K562 (cell line): ENCODE results near the gene FCER2. TPM values are rescaled to one million over a fixed set of nuclear protein-coding genes. Genes with fewer than 3 reads are reported as not detected.

Experiments used
- ATAC-seq: fragments of 200-7000 bp; cut with Tn5 transposase; 3 replicates; pipeline ENCODE4 v1.9.1; 2020; ENCODE audit warnings: moderate library complexity
- BruUV-seq: library from RNA; stranded (reverse); fragments of 400-500 nt; replicated peaks from 2 replicates; lab custom pipeline; 2021; lab: Mats Ljungman, UMichigan
- CTCF ChIA-PET: fragments of 300-600 bp; formaldehyde crosslinking; extraction: SDS; loops from one replicate; lab custom pipeline; 2021; ENCODE audit warnings: low intra/inter-chr PET ratio; lab: Yijun Ruan, JAX
- POLR2A ChIA-PET: fragments of 300-600, 350-650 bp; sonication (Branson Sonifier 250); formaldehyde crosslinking; extraction: SDS; loops from one replicate; lab custom pipeline; 2021; ENCODE audit warnings: antibody characterized with exemption, inconsistent platforms; lab: Yijun Ruan, JAX
- DNase-seq, 4 experiments: peaks; one replicate each; pipeline versions ENCODE4 v3.0.0 to v3.0.0-alpha.2; 2011 to 2018; ENCODE audit warnings: low spot score in 3 of 4, mixed read lengths in 3 of 4; ENCODE audit errors: extremely low read depth in 1 of 4
- FAIRE-seq: peaks from 2 replicates; lab custom pipeline; 2011; peaks lifted over from hg19 to GRCh38; lab: Jason Lieb, UNC
- H2AFZ ChIP-seq: 2 replicates; pipeline ENCODE4 v1.6.0; 2011; ENCODE audit warnings: low read depth, low read length, control low read depth, inconsistent platforms
- H3K27ac ChIP-seq: fragments of 200-600 bp; 3 replicates; pipeline ENCODE4 v1.8.0; 2011; ENCODE audit warnings: low read depth, mild to moderate bottlenecking, control low read depth, inconsistent platforms, low read length, moderate library complexity, mixed read lengths; ENCODE audit errors: extremely low read depth
- H3K27me3 ChIP-seq, 2 experiments: fragments of 300-600 bp in 1 of 2; 2 replicates in 1 of 2; 3 replicates in 1 of 2; pipeline versions ENCODE4 v1.6.0 to v1.8.0; 2011; ENCODE audit warnings: inconsistent platforms in 2 of 2, low read length in 2 of 2, mild to moderate bottlenecking in 1 of 2, mixed read lengths in 1 of 2, moderate library complexity in 1 of 2; ENCODE audit not compliant: control insufficient read depth in 2 of 2, insufficient read depth in 2 of 2
- H3K36me3 ChIP-seq: fragments of 300-600 bp; 3 replicates; pipeline ENCODE4 v1.8.0; 2011; ENCODE audit warnings: mild to moderate bottlenecking, low read length, inconsistent platforms; ENCODE audit not compliant: control insufficient read depth, insufficient read depth
- H3K4me1 ChIP-seq, 2 experiments: fragments of 200-600 bp in 1 of 2; replicated peaks in 1 of 2; 2 replicates in 1 of 2; 3 replicates in 1 of 2; pipeline versions ENCODE4 v1.5.1 to v1.8.0; 2011; ENCODE audit warnings: inconsistent platforms in 2 of 2, low read length in 2 of 2, mild to moderate bottlenecking in 1 of 2, mixed read lengths in 1 of 2, moderate library complexity in 1 of 2; ENCODE audit not compliant: control insufficient read depth in 2 of 2, insufficient read depth in 2 of 2
- H3K4me2 ChIP-seq: 2 replicates; pipeline ENCODE4 v1.6.1; 2011; ENCODE audit warnings: low read length, control low read depth, inconsistent platforms, mixed read lengths; ENCODE audit not compliant: insufficient read depth
- H3K4me3 ChIP-seq: fragments of 200-600 bp; sonication (generic), shearing (Covaris generic); 2 replicates; pipeline ENCODE4 v1.5.1; 2016; ENCODE audit warnings: control low read depth, inconsistent platforms
- H3K79me2 ChIP-seq: fragments of 200-600 bp; 3 replicates; pipeline ENCODE4 v1.8.0; 2011; ENCODE audit warnings: low read length, inconsistent platforms; ENCODE audit not compliant: control insufficient read depth, insufficient read depth
- H3K9ac ChIP-seq, 2 experiments: 2 replicates each; pipeline versions ENCODE4 v1.6.0 to v1.6.1; 2011; ENCODE audit warnings: low read depth in 2 of 2, low read length in 2 of 2, control low read depth in 1 of 2, inconsistent platforms in 1 of 2, mild to moderate bottlenecking in 1 of 2, mixed read lengths in 1 of 2; ENCODE audit not compliant: insufficient read depth in 1 of 2
- H3K9me1 ChIP-seq: one replicate; pipeline ENCODE4 v1.6.0; 2011; ENCODE audit warnings: inconsistent platforms, mild to moderate bottlenecking, low read length, moderate library complexity; ENCODE audit not compliant: control insufficient read depth, insufficient read depth
- H3K9me3 ChIP-seq: replicated peaks from 2 replicates; pipeline ENCODE4 v1.5.1; 2011; ENCODE audit warnings: low read depth, low read length, inconsistent platforms; ENCODE audit not compliant: control insufficient read depth, insufficient read depth
- H4K20me1 ChIP-seq: replicated peaks from 2 replicates; pipeline ENCODE4 v1.6.1; 2011; ENCODE audit warnings: low read length, inconsistent platforms, mixed read lengths; ENCODE audit not compliant: control insufficient read depth, insufficient read depth
- AFF1 ChIP-seq, 2 experiments: fragments of 450-650 bp; IDR thresholded peaks; 2 replicates each; pipeline ENCODE4 v1.6.1; 2018; ENCODE audit warnings: mild to moderate bottlenecking in 2 of 2, low read depth in 1 of 2; ENCODE audit not compliant: partially characterized antibody in 2 of 2
- BCOR ChIP-seq: fragments of 450-650 bp; IDR thresholded peaks from 2 replicates; pipeline ENCODE4 v1.6.1; 2016
- CBX8 ChIP-seq: fragments of 200-600 bp; sonication (generic); IDR thresholded peaks from 2 replicates; pipeline ENCODE4 v1.6.1; 2012; ENCODE audit warnings: borderline replicate concordance, mixed run types, low read depth, mild to moderate bottlenecking, moderate library complexity, mixed read lengths, low read length, control low read depth, inconsistent platforms; ENCODE audit not compliant: poor library complexity, severe bottlenecking; ENCODE audit errors: extremely low read depth
- CHD4 ChIP-seq: fragments of 200-600 bp; sonication (generic); IDR thresholded peaks from 3 replicates; pipeline ENCODE4 v1.6.1; 2012; ENCODE audit warnings: low read depth, mild to moderate bottlenecking, mixed read lengths, low read length, inconsistent platforms; ENCODE audit not compliant: insufficient read depth, insufficient replicate concordance, poor library complexity, severe bottlenecking
- DLX4 ChIP-seq: fragments of 250-450 bp; sonication (Bioruptor Pico); IDR thresholded peaks from 2 replicates; pipeline ENCODE4 v1.6.1; 2021; ENCODE audit warnings: mild to moderate bottlenecking
- ETS1 ChIP-seq: conservative IDR thresholded peaks from 2 replicates; pipeline ENCODE4 v1.6.1; 2011; ENCODE audit warnings: low read depth, mild to moderate bottlenecking, low read length; ENCODE audit not compliant: control insufficient read depth
- PHF20 ChIP-seq: fragments of 450-650 bp; IDR thresholded peaks from 2 replicates; pipeline ENCODE4 v1.6.1; 2018; ENCODE audit not compliant: partially characterized antibody
- RBM25 ChIP-seq: fragments of 200-400 bp; formaldehyde crosslinking; IDR thresholded peaks from 2 replicates; pipeline ENCODE4 v1.6.1; 2018; ENCODE audit warnings: low read length, low read depth, moderate library complexity; ENCODE audit not compliant: severe bottlenecking
- SIX5 ChIP-seq, 2 experiments: IDR thresholded peaks; 2 replicates each; pipeline ENCODE4 v1.6.1; 2011; ENCODE audit warnings: low read length in 2 of 2, borderline replicate concordance in 1 of 2, low read depth in 1 of 2, mild to moderate bottlenecking in 1 of 2, moderate library complexity in 1 of 2; ENCODE audit not compliant: insufficient read depth in 1 of 2
- SMARCB1 ChIP-seq: IDR thresholded peaks from 2 replicates; pipeline ENCODE4 v1.6.1; 2011; ENCODE audit warnings: improper control_type of control experiment, low read depth; ENCODE audit not compliant: insufficient read length
- ZFP36 ChIP-seq: fragments of 150-350 bp; IDR thresholded peaks from 2 replicates; pipeline ENCODE4 v1.6.1; 2018; ENCODE audit warnings: low read length, low read depth; ENCODE audit not compliant: partially characterized antibody
- ZNF212 ChIP-seq: fragments of 450-650 bp; formaldehyde crosslinking; IDR thresholded peaks from 2 replicates; pipeline ENCODE4 v1.4.0; 2020; ENCODE audit warnings: mild to moderate bottlenecking
- ZNF444 ChIP-seq: fragments of 250-450 bp; sonication (Bioruptor Pico); IDR thresholded peaks from 2 replicates; pipeline ENCODE4 v1.4.0; 2020; ENCODE audit warnings: mild to moderate bottlenecking, moderate library complexity
- ZNF561 ChIP-seq: fragments of 450-650 bp; formaldehyde crosslinking; conservative IDR thresholded peaks from 2 replicates; pipeline ENCODE4 v1.4.0; 2020; ENCODE audit warnings: mild to moderate bottlenecking, moderate library complexity
- ZNF644 ChIP-seq: fragments of 200-800 bp; sonication (Bioruptor generic); IDR thresholded peaks from 2 replicates; pipeline ENCODE4 v1.6.1; 2016; ENCODE audit warnings: low read depth, missing genetic modification characterization, missing compliant biosample characterization
- WGBS: fragments of 100-300 bp; shearing (Covaris generic); methylation state at CpG from one replicate; pipeline ENCODE4 v1.1.6; 2016; ENCODE audit warnings: low coverage, mixed read lengths; ENCODE audit not compliant: insufficient coverage; ENCODE audit errors: missing lambda C conversion rate; 5-methylcytosine and 5-hydroxymethylcytosine counted together
- in situ Hi-C: fragments of 300-500 bp; cut with MboI; formaldehyde crosslinking; loops from 4 replicates; pipeline ENCODE4 v1.15.0; 2018; ENCODE audit warnings: inconsistent platforms, mixed read lengths
- intact Hi-C: fragments of 100-400 bp; cut with micrococcal nuclease; formaldehyde crosslinking; loops from 2 replicates; pipeline ENCODE4 v1.14.2; 2022
- polyA plus RNA-seq, 8 experiments: library from polyadenylated mRNA; depleted of rRNA in 4 of 8; stranded (reverse) in 5 of 8; unstranded in 3 of 8; fragments of >200 nt; fragmentation: Nextera tagmentation in 2 of 8; fragmentation: Illumina TruSeq in 1 of 8; extraction: Ambion mirVana in 2 of 8; extraction: Trizol in 1 of 8; gene quantifications; 2 replicates each; pipeline versions ENCODE4 v1.2.1 to v1.2.3, GENCODE V29; 2011 to 2014; ENCODE audit warnings: inconsistent platforms in 1 of 8, missing spikeins in 1 of 8
- total RNA-seq, 7 experiments: library from RNA; depleted of rRNA in 6 of 7; stranded (reverse); fragments of >200 nt in 6 of 7; fragmentation: Illumina TruSeq in 2 of 7; extraction: Trizol in 2 of 7; gene quantifications; 2 replicates each; pipeline versions ENCODE4 v1.2.1 to v1.2.3, GENCODE V29; 2011 to 2021; ENCODE audit warnings: low replicate concordance in 1 of 7

The FCER2 gene
- total and polyA plus RNA-seq, 9 of the 15 experiments (the other 6 are each of a cell fraction or from before 2014, with no cell fraction given) = 0.11 TPM; not detected in 8

- TF ChIP-seq AFF1 (IDR thresholded peaks at IDR 0.05; ENCODE audit: low read depth in 1 of 2, partially characterized antibody in 2 of 2) (no peak), ZNF644 (tag) (no peak), SIX5 (IDR thresholded peaks at IDR 0.05; ENCODE audit: borderline replicate concordance in 1 of 2, insufficient read depth in 1 of 2, low read depth in 1 of 2, low read length in 2 of 2) (no peak), SMARCB1 (no peak), ZNF561 (no peak)
Measured at GRCh38 chr19:7732045-7732444, 30.1 kb upstream of the FCER2 start, which contains the start of gene CLEC4G (continued).

GRCh38 chr19:7731615-7732014 is 29.7 kb upstream of the FCER2 start:
- Histone ChIP-seq H3K4me1 (peaks cover 0 to 20% of the 10 kb centered on the region in 2 experiments; a peak in 2 of 5 replicates), H4K20me1 (0 out of 2 replicates have a peak, but pooled peaks cover 3% of the 10 kb centered on the region), H3K79me2 (no peaks in the 10 kb centered on the region), H3K4me3 (no peak overlapping the region), H3K27me3 (peaks cover 9 to 46% of the 10 kb centered on the region in 2 experiments; a peak in 4 of 5 replicates), H3K36me3 (no peaks in the 10 kb centered on the region), H3K9me3 (no peaks in the 10 kb centered on the region), H3K9ac (no peak overlapping the region), H3K4me2 (no peak overlapping the region), H2AFZ (no peak overlapping the region), H3K9me1 (no peaks in the 10 kb centered on the region), H3K27ac (no peak overlapping the region)
- DNase-seq (no peak), FAIRE-seq (no peak), ATAC-seq (no peak)
- no TSS peak for BruUV-seq
- ChIA-PET POLR2A (interaction anchor here (0.7 kb wide), 1 partner anchor 9 kb away, joined by 3 read pairs; no protein-coding TSS in a partner anchor), CTCF (no interaction called here)
- 0% methylated on average over 4 of the region's 5 CpGs for WGBS
- intact Hi-C loops = no loop called here
- in situ Hi-C loops = no loop called here
- TF ChIP-seq BCOR = 0 out of 2 replicates have a peak, but pooled peaks have one; percentile 14
- no peak for TF ChIP-seq CBX8
- no peak for TF ChIP-seq ZNF212
- TF ChIP-seq CHD4 = no peak
- no peak for TF ChIP-seq DLX4 (CRISPR knock-in tag)
- no peak for TF ChIP-seq PHF20
- no peak for TF ChIP-seq ZNF444 (CRISPR knock-in tag)
- TF ChIP-seq ETS1 = no peak
- peak; percentile 60 for TF ChIP-seq RBM25
- TF ChIP-seq ZFP36 = peak; percentile 39
